GM21576 (cell line): Measurements from ENCODE around the gene PLCH1.

ENCODE experiments used
- ATAC-seq: cut with Tn5 transposase; IDR thresholded peaks from one replicate; pipeline ENCODE4 v1.9.1; 2021; ENCODE audit warnings: mild to moderate bottlenecking, moderate library complexity; ENCODE audit not compliant: unreplicated experiment

PLCH1 gene

GRCh38 chr3:155611456-155611855, 133.4 kb downstream of the PLCH1 start:
- ATAC-seq = no peak

DNA sequence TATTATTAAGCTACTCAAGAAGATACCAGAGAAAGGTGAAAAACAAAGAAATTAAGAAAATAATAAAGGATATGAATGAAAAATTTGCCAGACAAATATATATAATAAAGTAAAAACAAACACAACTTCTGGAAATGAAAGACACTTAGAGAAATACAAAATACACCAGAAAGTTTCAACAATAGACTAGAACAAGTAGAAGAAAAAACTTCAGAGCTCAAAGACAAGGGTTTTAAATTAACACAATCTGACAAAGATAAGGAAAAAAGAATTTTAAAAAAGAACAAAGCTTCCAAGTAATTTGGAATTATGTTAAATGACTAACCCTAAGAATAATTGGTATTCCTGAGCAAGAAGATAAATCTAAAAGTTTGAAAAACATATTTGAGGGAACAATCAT, 135.3 kb downstream of the PLCH1 start:
- no peak for ATAC-seq

DNA sequence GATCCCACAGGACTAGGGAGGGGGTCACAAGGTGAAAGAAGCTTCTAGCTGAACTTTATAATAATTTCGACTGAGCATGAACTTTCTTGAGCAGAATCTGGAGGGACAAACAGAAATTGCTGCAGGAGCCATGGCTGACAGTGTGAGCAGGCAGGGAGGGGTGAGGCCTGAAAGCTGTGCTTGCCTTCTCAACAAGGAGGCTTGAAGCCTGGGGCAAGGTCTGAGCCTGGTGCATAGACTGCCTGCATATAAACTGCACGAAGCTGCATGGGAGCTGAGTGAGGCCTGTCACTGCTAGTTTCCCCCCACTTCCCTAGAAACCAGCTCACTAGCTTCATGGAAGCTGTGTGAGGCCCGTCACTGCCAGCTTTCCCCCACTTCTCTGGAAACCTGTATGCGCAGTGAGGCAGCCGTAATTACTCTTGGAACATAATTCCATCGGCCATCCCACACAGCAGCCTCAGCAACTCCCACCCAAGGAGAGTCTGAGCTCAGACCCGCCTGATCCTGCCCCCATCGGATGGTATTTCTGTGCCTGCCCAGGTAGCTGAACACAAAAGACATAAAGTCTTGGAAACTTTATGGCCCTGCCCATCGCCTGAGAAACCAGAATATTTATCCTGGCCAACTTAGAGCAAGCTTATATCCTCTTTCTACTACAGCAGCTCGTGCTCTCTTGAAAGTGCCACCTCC, 136.5 kb downstream of the PLCH1 start:
- ATAC-seq = no peak

GRCh38 chr3:155607761-155608160, 137.1 kb downstream of the PLCH1 start:
- no peak for ATAC-seq

DNA sequence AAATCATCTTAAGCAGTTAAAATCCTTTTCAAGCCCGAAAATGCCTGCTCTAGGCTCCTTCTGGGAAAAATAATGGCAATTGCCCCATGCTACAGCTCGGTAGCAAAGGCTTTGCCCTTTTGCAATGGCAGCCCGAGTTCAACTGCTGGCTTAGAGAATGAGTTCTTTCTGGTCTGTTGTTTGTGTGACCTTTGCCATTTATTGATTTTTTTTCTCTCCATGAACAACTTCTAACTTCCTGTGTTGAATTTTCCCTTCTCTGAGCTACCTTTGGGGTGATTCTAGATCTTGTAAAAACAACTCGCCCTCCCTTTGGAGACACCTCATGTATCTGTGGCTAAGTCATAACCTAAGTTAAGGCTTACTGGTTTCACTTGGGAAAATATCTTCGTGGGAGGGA, 139.3 kb downstream of the PLCH1 start:
- ATAC-seq = no peak

- ATAC-seq = no peak
These were observed 139.9 kb downstream of the PLCH1 start for GRCh38 chr3:155604967-155605366.

GRCh38 chr3:155604126-155604525, 140.7 kb downstream of the PLCH1 start:
- ATAC-seq = no peak

GRCh38 chr3:155603302-155603701, 141.6 kb downstream of the PLCH1 start:
- ATAC-seq = no peak

- no peak for ATAC-seq
These were observed 142.6 kb downstream of the PLCH1 start for GRCh38 chr3:155602307-155602706.

DNA sequence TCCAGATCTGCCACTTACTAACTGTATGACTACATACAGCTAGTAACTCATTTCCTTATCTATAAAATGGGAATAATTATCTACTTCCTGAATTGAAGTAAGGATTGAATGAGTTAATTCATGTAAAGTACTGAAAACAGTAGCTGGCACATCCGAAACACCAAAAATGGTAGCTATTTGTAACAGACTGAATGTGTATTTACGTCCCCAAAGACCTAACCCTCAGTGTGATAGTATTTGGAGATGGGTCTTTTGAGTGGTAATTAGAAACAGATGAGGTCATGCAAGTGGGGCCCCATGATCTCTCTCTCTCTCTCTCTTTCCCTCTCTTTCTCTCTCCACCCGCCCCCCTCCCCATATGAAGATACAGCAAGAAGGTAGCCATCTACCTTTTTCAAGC, 146.2 kb downstream of the PLCH1 start:
- no peak for ATAC-seq

- no peak for ATAC-seq
These were observed 148.3 kb downstream of the PLCH1 start for GRCh38 chr3:155596615-155597014.

- no peak for ATAC-seq
These were observed 149.5 kb downstream of the PLCH1 start for GRCh38 chr3:155595371-155595770.

DNA sequence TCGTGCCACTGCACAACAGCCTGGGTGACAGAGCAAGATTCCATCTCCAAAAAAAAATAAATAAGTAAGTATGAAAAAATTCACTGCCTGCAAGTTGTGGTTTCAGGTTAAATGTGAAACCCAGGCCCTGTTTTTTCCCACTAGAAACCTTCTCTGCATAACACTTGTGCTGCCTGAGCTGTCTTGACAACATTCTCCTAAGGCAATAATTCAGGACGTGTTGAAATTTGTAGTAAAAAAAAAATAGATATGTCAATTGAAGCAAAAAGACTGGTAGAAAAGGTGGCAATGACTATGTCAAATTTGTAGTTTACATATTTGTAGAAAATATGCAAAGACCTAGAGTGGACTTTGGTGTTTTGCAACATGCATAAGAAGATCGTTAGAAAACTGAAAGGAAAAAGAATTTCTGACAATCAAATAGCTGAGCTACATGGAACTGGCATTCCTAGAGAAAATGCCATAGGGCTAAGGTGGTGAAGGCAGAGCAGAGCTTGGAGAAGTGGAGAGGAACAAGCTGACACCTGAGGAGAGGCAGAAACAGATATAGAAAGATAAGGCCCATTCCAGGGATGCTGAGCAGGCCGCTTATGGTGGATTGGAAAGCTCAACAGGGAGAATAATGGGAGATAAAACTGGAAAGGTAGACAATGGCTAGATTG, 150.2 kb downstream of the PLCH1 start:
- no peak for ATAC-seq

DNA sequence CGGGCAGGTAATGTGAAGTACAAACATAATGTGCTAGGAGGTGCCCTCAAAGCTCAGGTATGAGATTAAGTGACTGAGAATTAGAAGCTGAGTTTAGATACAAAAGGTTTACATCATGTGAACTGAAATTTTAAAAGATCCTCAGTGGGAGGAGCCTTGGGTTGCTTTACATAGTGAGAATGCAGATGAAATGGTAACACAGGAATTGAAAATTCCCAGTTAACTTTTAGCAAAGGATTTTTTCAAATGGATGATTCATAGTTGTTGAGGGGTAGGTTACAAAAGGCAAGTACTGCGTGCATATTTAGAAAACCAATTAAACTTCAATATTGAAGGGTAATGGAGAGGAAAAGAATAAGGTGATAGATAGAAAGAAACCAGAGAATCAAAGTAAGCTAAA, 157.3 kb downstream of the PLCH1 start:
- ATAC-seq = no peak

DNA sequence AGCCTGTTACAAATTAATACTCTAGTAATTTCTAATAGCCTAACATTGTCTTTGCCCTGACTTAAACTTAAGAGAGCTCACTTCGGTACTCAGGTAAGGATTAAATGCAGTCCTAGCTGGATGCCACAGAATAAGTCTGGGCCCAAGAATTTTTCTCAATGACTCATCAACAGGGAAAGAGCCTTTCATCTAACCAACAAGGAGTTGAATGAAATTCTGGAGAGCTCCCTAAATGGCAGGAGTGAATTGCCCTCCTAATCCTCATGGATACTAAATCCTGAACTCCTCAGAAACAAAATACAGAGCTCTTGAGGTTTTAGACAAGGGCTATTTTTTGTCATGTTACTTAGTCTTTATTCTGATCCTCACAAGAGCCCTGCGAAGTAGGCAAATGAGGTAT, 159.5 kb downstream of the PLCH1 start:
- ATAC-seq = no peak

DNA sequence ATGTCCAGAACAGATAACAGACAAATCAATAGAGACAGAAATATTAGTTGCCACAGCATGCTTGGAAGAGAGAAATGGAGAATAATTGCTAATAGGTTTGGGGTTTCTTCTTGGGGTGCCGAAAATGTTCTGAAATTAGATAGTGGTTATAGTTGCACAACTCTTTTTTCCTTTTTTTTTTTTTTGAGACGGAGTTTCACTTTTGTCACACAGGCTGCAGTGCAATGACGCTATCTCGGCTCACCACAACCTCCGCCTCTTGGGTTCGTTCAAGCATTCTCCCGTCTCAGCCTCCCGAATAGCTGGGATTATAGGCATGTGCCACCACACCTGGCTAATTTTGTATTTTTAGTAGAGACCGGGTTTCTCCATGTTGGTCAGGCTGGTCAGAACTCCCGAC, 163.3 kb downstream of the PLCH1 start:
- ATAC-seq = no peak

DNA sequence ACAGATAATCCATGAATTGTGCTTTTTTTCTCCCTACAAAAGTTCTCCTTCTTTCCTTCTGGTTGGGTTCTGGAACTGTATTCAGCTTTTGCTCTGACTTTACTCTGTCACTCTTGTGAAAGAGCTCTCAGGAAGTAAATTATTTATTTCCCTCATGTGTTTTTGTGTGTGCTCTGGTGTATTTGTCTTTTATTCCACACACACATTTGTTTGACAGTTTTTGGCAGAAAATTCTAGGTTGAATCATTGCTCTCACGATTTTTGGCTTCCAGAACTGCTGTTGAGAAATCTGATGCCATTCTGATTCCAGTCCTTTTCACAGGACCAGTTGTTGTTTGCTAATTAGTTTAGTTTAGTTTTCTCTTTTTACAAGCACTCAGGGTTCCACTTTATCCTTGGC, 172.8 kb downstream of the PLCH1 start:
- ATAC-seq = no peak

- ATAC-seq = no peak
These were observed 176.6 kb downstream of the PLCH1 start for GRCh38 chr3:155568295-155568694.

DNA sequence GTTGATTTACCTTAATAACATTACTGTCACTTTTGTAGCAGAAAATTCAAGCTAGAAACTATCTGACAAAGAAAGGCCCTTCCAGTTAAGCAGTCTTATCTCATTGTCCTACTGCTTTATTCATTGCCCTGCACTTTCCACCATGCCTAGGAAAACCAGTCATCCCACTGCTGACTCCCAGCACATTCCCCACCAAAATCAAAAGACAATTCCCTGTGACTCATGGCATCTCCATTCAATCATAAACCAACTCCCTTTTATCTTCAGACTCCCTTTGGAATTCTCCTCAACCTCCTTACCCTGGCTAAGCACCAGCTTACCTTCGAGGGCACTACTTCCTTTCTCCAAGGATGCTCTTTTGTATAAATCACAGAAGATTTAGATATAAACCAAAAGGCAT, 184.3 kb downstream of the PLCH1 start:
- ATAC-seq = no peak

GRCh38 chr3:155560135-155560534, 184.7 kb downstream of the PLCH1 start:
- no peak for ATAC-seq

DNA sequence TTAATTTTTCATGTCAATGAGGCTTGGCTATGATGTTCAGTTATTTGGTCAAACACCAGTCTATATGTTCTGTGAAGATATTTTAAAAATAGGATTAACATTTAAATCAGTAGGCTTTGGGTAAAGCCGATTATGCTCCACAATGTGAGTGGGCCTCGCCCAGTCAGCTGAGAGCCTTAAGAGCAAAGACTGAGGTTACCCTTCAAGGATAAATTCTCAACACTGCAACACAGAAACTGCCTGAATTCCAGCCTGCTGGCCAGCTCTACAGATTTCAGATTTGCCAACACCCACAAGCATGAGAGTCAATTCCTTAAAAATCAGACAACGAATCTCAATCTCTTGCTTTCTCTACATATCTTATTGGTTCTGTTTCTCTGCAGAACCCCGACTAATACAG, 188.3 kb downstream of the PLCH1 start:
- no peak for ATAC-seq

DNA sequence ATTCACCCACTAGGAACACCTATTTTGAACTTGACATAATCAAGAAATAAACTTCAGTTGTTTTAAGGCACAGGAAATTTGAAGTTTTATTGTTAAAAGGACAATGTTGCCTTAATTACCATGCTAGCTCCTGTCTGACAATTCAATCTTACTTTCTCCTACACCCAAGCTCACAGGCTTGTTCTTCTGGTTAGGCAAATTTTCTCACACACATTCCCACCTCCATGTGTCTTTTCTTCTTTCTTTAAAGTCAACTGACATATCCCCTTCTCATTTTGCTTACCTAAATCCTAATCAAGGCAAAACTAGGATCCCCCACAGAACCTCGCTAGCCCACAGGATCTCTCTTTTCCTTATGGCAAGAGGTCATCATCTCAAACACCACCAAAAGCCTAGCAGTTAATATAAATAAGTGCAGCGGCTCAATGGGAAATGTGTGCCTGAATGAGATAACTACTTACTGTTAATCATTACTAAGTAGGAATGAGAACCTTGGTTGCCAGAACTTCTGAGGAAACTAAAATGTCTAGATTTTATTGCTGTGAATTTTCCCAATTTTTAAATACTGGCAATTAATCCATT, 189.3 kb downstream of the PLCH1 start:
- no peak for ATAC-seq
